HG02759 (cell line): ENCODE data around the gene HS6ST2.

Experiments
- ATAC-seq: cut with Tn5 transposase; IDR thresholded peaks from one replicate; pipeline ENCODE4 v1.9.1; 2021; ENCODE audit warnings: mild to moderate bottlenecking, moderate library complexity; ENCODE audit not compliant: unreplicated experiment

HS6ST2 gene

DNA sequence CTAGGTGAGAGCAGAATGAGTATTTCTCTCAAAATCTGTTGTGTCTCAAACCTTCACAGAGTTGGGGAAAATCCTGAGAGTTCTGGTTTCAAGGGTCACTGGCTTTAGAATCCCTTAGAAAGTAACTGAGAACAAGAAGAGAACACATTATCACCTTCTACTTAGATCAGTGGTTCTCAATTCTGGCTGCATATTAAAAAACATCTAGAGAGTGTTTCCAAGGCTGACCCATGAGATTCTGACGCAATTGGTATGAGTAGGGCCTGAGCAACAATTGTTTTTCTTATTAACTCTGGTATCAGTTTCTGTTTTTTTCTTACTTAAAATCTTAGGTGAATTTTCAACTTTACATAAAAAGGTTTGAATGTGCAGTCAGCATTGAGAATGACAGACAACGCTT, 212.8 kb downstream of the HS6ST2 start:
- no peak for ATAC-seq

DNA sequence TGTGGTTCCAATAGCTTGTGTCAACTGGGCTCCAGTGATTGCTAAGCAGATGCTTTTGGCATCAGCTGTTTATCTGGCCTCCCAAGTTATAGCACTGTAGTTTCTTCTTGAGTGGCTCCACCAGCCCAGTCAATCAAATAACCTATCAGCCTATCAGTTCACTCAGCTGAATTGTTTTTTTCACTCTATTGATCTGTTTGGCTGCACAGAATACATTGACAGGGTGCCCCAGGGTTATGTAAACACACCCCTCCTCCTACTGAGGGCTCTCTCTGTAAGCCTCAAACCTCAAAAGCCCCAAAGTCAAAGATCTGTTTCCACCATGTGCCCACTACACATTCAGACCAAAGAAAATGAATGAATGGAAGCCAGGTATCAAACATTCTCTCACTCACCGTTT, 214.0 kb downstream of the HS6ST2 start:
- ATAC-seq, result no peak

GRCh38 chrX:132743086-132743485, 215.3 kb downstream of the HS6ST2 start:
- no peak for ATAC-seq

DNA sequence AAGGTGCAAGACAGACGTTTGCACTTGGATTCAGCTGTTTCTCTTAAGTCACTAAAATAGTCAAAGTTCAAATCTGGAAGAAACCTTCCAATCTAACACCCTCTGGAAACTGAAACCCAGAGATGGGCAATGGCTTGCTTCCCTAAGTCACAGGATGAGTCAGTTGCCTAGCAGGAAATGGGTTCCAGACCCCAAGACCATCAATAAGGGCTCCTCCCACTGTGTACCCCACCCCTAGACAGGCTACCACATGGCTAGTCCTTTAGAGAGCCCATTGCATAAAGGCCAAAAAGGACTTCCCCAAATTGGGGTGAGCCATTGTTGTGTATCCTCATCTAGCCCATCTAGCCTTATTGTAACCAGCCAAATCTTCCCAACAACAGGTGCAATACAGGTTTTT, 216.2 kb downstream of the HS6ST2 start:
- ATAC-seq, result no peak

DNA sequence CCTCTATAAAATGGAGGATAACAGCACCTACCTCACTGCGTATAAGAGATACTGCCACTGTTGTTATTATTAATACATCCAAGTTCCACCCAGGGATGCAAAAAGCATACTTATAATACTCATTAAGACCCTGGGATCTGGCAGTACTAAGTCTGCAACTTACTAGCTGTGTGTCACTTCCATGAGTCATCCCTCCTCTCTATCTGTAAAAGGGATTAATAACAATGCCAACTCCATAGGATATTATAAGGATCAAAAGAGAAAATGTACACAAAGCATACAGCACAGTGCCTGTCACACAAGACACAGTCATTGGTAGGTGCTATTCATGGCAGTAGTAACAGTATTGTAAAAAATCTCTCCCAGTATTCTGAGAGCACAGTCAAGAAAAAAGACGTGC, 216.7 kb downstream of the HS6ST2 start:
- no peak for ATAC-seq

DNA sequence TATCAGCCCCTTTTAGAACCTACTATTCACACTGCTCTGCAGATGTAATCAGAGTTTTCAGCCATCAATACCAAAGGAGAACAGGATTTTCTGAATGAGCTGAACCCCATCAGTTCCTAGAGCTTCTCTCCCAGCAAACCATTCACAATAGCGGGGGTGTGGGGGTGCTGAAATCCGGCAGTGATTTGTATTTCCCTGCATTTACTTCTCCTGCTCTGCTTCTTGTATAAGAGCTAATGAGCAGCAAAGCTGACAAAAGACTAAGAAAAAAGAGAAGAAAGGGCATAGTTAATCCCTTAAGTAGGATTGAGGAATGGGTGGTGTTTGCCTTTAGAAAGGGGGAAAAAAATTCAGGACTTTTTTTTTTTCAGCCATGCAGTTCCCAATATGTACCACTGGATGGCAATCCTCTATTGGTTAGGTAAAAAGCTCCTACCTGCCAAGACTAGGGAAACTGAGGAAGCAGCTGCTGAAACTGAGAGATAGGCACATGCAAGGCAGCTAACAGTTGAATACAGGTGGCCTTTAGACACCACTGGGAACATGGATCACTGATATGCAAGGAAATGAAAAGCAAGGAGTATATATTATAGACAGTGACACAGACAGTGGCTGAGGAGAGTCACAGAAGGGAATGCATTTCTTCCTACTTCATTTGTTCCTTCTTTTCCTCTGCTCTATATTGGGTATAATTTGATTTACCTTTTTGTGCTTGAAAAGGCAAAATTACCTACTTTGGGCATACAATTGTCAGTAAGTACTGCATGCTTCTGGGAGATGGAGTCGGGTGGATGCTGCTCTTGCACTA, 217.9 kb downstream of the HS6ST2 start:
- no peak for ATAC-seq

GRCh38 chrX:132738951-132739350, 219.5 kb downstream of the HS6ST2 start:
- no peak for ATAC-seq

DNA sequence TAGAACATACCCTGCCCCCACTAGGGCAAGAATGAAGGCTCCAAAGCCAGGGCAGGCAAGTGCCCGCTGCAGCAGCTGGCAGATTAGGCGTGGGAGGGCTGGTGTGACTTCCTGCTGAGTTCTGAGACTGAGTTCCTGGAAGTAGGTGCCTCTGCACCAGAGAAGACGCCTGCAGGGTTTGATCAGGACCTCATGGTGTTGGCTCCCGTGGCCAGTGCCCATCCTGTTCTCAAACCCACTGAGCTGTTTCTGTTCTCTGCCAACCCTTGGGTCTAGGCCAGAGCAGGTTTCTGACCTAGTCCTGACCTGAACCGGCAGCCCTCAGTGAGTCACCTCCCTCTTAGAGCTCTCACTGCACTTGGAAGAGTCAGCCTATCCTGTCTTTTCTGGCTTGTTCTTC, 220.7 kb downstream of the HS6ST2 start:
- ATAC-seq, result no peak

- no peak for ATAC-seq
These were observed 226.2 kb downstream of the HS6ST2 start for GRCh38 chrX:132732236-132732635.

GRCh38 chrX:132730726-132731125, 227.7 kb downstream of the HS6ST2 start:
- no peak for ATAC-seq

DNA sequence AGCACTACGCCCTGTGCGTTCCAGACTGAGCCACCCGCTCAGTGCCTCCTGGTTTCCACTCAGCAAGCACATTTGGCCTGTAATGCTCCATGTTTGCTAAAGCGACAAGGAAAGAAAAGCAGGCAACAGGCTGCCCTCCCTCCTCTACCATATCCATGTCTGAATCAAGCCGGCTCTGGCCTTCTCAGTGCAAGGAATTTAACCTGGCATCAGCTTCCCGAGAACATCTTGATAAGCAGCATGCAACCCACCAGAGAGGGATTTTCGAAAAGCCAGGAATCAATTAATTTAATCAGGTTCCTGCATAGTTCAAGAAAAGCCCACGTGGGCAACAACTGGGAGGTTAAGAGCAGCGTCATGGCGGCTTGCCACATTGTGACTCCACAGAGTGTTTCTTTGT, 228.2 kb downstream of the HS6ST2 start:
- no peak for ATAC-seq

GRCh38 chrX:132728296-132728695, 230.1 kb downstream of the HS6ST2 start:
- no peak for ATAC-seq

GRCh38 chrX:132718431-132718958, 239.9 kb downstream of the HS6ST2 start:
- ATAC-seq, result no peak

GRCh38 chrX:132716006-132716405, 242.4 kb downstream of the HS6ST2 start:
- ATAC-seq, result no peak

DNA sequence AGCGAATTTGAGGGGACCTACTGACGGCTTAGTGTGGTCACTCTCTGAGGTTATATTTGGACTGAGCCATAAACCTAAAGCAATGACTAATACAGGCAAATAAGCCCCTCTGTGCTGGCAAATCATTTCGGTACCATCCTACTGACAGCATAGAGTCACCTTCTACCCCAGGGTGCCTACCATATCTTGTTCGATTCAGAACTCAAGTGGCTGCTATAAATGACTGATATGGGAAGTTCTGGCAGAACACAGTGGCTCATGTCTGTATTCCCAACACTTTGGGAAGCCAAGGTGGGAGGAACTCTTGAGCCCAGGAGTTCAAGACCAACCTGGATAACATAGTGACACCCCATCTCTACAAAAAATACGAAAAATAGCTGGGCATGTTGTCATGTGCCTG, 243.5 kb downstream of the HS6ST2 start:
- no peak for ATAC-seq

- no peak for ATAC-seq
These were observed 246.1 kb downstream of the HS6ST2 start for GRCh38 chrX:132712350-132712749.

GRCh38 chrX:132710656-132711155, 247.7 kb downstream of the HS6ST2 start:
- no peak for ATAC-seq

DNA sequence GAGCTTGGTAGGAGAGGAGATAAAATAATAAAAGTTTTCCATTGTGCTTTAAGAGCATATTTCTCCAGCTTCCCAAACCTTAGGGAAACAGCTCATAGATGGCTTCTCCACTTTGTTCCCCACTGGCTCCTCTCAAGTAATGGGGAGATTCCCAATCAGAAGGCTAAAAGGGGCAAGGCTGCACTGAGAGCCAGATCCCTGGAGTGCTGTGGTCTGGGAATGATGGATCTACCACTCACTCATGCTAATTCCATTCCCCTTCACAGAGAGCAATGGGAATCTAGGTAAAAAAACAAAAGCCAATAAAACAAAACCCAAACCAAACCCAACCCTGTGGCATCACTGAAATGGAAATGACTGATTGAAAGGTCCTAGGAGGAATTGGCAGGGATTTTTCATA, 249.9 kb downstream of the HS6ST2 start:
- no peak for ATAC-seq

- ATAC-seq, result no peak
These were observed 253.7 kb downstream of the HS6ST2 start for GRCh38 chrX:132704769-132705168.

- ATAC-seq, result no peak
These were observed 264.0 kb downstream of the HS6ST2 start for GRCh38 chrX:132694382-132694781.

GRCh38 chrX:132692526-132692925, 265.9 kb downstream of the HS6ST2 start:
- no peak for ATAC-seq

GRCh38 chrX:132692066-132692465, 266.4 kb downstream of the HS6ST2 start:
- no peak for ATAC-seq
